Fibroblast of mammary gland (primary cell): ENCODE measurements around the gene CDH15.

ENCODE experiments used
- DNase-seq: peaks from one replicate; pipeline ENCODE4 v3.0.0-alpha.2; 2010; ENCODE audit warnings: low read depth
- H3K4me3 ChIP-seq: 2 replicates; pipeline ENCODE4 v1.5.1; 2011; ENCODE audit warnings: low read depth, mild to moderate bottlenecking, low read length, moderate library complexity; ENCODE audit not compliant: control insufficient read depth
- CTCF ChIP-seq: conservative IDR thresholded peaks from 2 replicates; pipeline ENCODE4 v1.5.1; 2011; ENCODE audit warnings: low read depth, low read length, inconsistent platforms; ENCODE audit not compliant: control insufficient read depth, insufficient read depth

CDH15 gene

GRCh38 chr16:89135971-89136765 lies 35.4 kb upstream of the CDH15 start:
- no peak overlapping the region for H3K4me3 ChIP-seq
- no peak for DNase-seq
- TF ChIP-seq CTCF: no peak

GRCh38 chr16:89136931-89137330 lies 34.6 kb upstream of the CDH15 start:
- TF ChIP-seq CTCF: no peak
- DNase-seq: no peak
- no peak overlapping the region for H3K4me3 ChIP-seq

- H3K4me3 ChIP-seq: no peak overlapping the region
- TF ChIP-seq CTCF: no peak
- no peak for DNase-seq
Observed at GRCh38 chr16:89137666-89138512, 33.7 kb upstream of the CDH15 start.

- no peak overlapping the region for H3K4me3 ChIP-seq
- no peak for TF ChIP-seq CTCF
- DNase-seq: no peak
Observed at GRCh38 chr16:89138513-89138795, 33.1 kb upstream of the CDH15 start.

GRCh38 chr16:89138843-89139520 lies 32.6 kb upstream of the CDH15 start:
- no peak for DNase-seq
- no peak overlapping the region for H3K4me3 ChIP-seq
- TF ChIP-seq CTCF: no peak

- no peak overlapping the region for H3K4me3 ChIP-seq
- no peak for TF ChIP-seq CTCF
- no peak for DNase-seq
Observed at GRCh38 chr16:89139907-89140361, 31.6 kb upstream of the CDH15 start.
